ENCODE measurements around the gene TRIM23. TPM values are rescaled to one million over a fixed set of nuclear protein-coding genes. Genes with fewer than 3 reads are reported as not detected.
"Not testable (repeated sequence)": the region's sequence is repeated elsewhere in the genome, so short reads cannot be mapped to it uniquely, and the experiment has no call there.

The TRIM23 gene
- total RNA-seq, 2 experiments from 2014 or later, result 6.8 to 7.0 TPM

GRCh38 chr5:65625743-65626142 is 1.6 kb upstream of the TRIM23 start:
- Mint-ChIP-seq H3K27ac (peak overlapping the region; percentile 99), H3K27me3 (no peaks in the 10 kb centered on the region), H3K4me1 (ENCODE audit: low read depth) (peaks cover 40% of the 10 kb centered on the region), H3K36me3 (ENCODE audit: low read depth) (peaks cover 11% of the 10 kb centered on the region), H3K9me3 (no peaks in the 10 kb centered on the region), H3K4me3 (peak overlapping the region; percentile 100)
- POLR2A ChIA-PET, result interaction anchor here (0.8 to 3.3 kb wide), 3 partner anchors 46 to 95 kb away, joined by 4 to 22 read pairs (median 5); partner anchors contain the start of genes CENPK and PPWD1
- no peak for ATAC-seq
- no peak for TF ChIP-seq CTCF (IDR thresholded peaks at IDR 0.05)
- DNase-seq, result no peak
- intact Hi-C loops (cut with micrococcal nuclease), result loop anchor here (10.0 kb wide), 1 partner anchor 519 kb away; the partner anchor contains the start of gene SREK1
- CTCF ChIA-PET, result interaction anchor here (0.6 to 0.9 kb wide), 2 partner anchors 16 to 63 kb away, joined by 3 read pairs; partner anchors contain the start of genes CENPK and PPWD1

- intact Hi-C loops (cut with micrococcal nuclease), result loop anchor here (5.0 to 10.0 kb wide), 2 partner anchors 63 to 520 kb away; partner anchors contain the start of genes CENPK, PPWD1 and SREK1
- POLR2A ChIA-PET, result interaction anchor here (0.8 to 3.3 kb wide), 5 partner anchors 13 to 96 kb away, joined by 4 to 22 read pairs (median 6); partner anchors contain the start of genes CENPK and PPWD1
- H3K36me3 Mint-ChIP-seq (ENCODE audit: low read depth), result peaks cover 8% of the 10 kb centered on the region
- H3K27me3 Mint-ChIP-seq, result no peaks in the 10 kb centered on the region
- DNase-seq (peak; percentile 88), ATAC-seq (peak; percentile 80)
- H3K27ac Mint-ChIP-seq, result peak within 1 kb of the TSS; percentile 99
- CTCF ChIA-PET, result interaction anchor here (0.6 to 0.9 kb wide), 2 partner anchors 15 to 62 kb away, joined by 3 read pairs; partner anchors contain the start of genes CENPK and PPWD1
- H3K4me1 Mint-ChIP-seq (ENCODE audit: low read depth), result peaks cover 41% of the 10 kb centered on the region
- H3K4me3 Mint-ChIP-seq, result peak within 1 kb of the TSS; percentile 100
- H3K9me3 Mint-ChIP-seq, result no peaks in the 10 kb centered on the region
- TF ChIP-seq CTCF (IDR thresholded peaks at IDR 0.05), result peak; percentile 18
Measured at GRCh38 chr5:65624571-65625555, 730 bp upstream of the TRIM23 start, which contains the start of the genes SHLD3 and TRAPPC13. Gene SHLD3, plus strand, starts transcription at chr5:65625027. Its CDS starts 4,561 bp downstream, at chr5:65629588. Gene TRAPPC13, plus strand, starts transcription at chr5:65625027. Its CDS starts 34 bp downstream, at chr5:65625061.

- H3K36me3 Mint-ChIP-seq (ENCODE audit: low read depth), result peaks cover 5% of the 10 kb centered on the region
- ChIA-PET POLR2A (interaction anchor here (0.6 to 3.3 kb wide), 6 partner anchors 11 to 97 kb away, joined by 3 to 22 read pairs (median 4); partner anchors contain the start of genes CENPK and PPWD1), CTCF (interaction anchor here (0.9 to 1.2 kb wide), 2 partner anchors 28 to 61 kb away, joined by 3 read pairs; partner anchors contain the start of gene CENPK)
- H3K4me3 Mint-ChIP-seq, result peak overlapping the region; percentile 100
- no peaks in the 10 kb centered on the region for H3K9me3 Mint-ChIP-seq
- peak overlapping the region; percentile 99 for H3K27ac Mint-ChIP-seq
- H3K27me3 Mint-ChIP-seq, result no peaks in the 10 kb centered on the region
- DNase-seq (no peak), ATAC-seq (no peak)
- H3K4me1 Mint-ChIP-seq (ENCODE audit: low read depth), result peaks cover 43% of the 10 kb centered on the region
- intact Hi-C loops (cut with micrococcal nuclease), result loop anchor here (5.0 to 10.0 kb wide), 2 partner anchors 61 to 521 kb away; partner anchors contain the start of genes CENPK, PPWD1 and SREK1
- TF ChIP-seq CTCF (IDR thresholded peaks at IDR 0.05), result no peak
Measured at GRCh38 chr5:65623482-65623881, 651 bp downstream of the TRIM23 start.

GRCh38 chr5:65621961-65622360 is 2.2 kb downstream of the TRIM23 start:
- ATAC-seq; CTCF ChIA-PET; H3K36me3 Mint-ChIP-seq (ENCODE audit: low read depth); H3K9me3 Mint-ChIP-seq; H3K27me3 Mint-ChIP-seq; H3K27ac Mint-ChIP-seq; DNase-seq; POLR2A ChIA-PET: not testable (repeated sequence)
- peak overlapping the region; percentile 100 for H3K4me3 Mint-ChIP-seq
- peaks cover 36% of the 10 kb centered on the region for H3K4me1 Mint-ChIP-seq (ENCODE audit: low read depth)
- intact Hi-C loops (cut with micrococcal nuclease), result loop anchor here (5.0 to 10.0 kb wide), 2 partner anchors 60 to 523 kb away; partner anchors contain the start of genes CENPK, PPWD1 and SREK1

GRCh38 chr5:65620021-65620420 is 4.1 kb downstream of the TRIM23 start:
- DNase-seq (no peak), ATAC-seq (no peak)
- intact Hi-C loops (cut with micrococcal nuclease), result loop anchor here (5.0 to 10.0 kb wide), 2 partner anchors 58 to 525 kb away; partner anchors contain the start of genes CENPK, PPWD1 and SREK1
- Mint-ChIP-seq H3K9me3 (no peaks in the 10 kb centered on the region), H3K4me3 (no peak overlapping the region), H3K27me3 (no peaks in the 10 kb centered on the region), H3K36me3 (ENCODE audit: low read depth) (peaks cover 3% of the 10 kb centered on the region), H3K4me1 (ENCODE audit: low read depth) (peaks cover 29% of the 10 kb centered on the region), H3K27ac (no peak overlapping the region)
- TF ChIP-seq CTCF (IDR thresholded peaks at IDR 0.05), result no peak
- CTCF ChIA-PET, result no interaction called here
- POLR2A ChIA-PET, result interaction anchor here (2.3 kb wide), 1 partner anchor 57 kb away, joined by 4 read pairs; the partner anchor contains the start of genes CENPK and PPWD1

Data from activated CD8-positive, alpha-beta T cell treated with anti-CD3 and anti-CD28 coated beads for 36 hours (primary cell).